Karpas-422 (cell line): ENCODE results near the gene ZNF224. TPM values are rescaled to one million over a fixed set of nuclear protein-coding genes. Genes with fewer than 3 reads are reported as not detected.

Experiments used
- DNase-seq: peaks from one replicate; pipeline ENCODE4 v3.0.0-alpha.2; 2015
- H2AFZ ChIP-seq: fragments of 200-600 bp; sonication (generic); 2 replicates; pipeline ENCODE4 v1.6.1; 2014; ENCODE audit warnings: antibody characterized with exemption, low read length, mixed read lengths
- H3K27ac ChIP-seq: fragments of 200-600 bp; sonication (generic); 2 replicates; pipeline ENCODE4 v1.5.1; 2014; ENCODE audit warnings: mild to moderate bottlenecking, low read length, moderate library complexity
- H3K27me3 ChIP-seq: fragments of 200-600 bp; sonication (generic); 2 replicates; pipeline ENCODE4 v1.6.1; 2014; ENCODE audit warnings: low read length, mixed read lengths
- H3K36me3 ChIP-seq: fragments of 200-600 bp; sonication (generic); 2 replicates; pipeline ENCODE4 v1.6.1; 2014; ENCODE audit warnings: low read length, mixed read lengths; ENCODE audit not compliant: insufficient read depth
- H3K4me1 ChIP-seq: fragments of 200-600 bp; sonication (generic); 2 replicates; pipeline ENCODE4 v1.6.1; 2014; ENCODE audit warnings: mild to moderate bottlenecking, low read length, mixed read lengths
- H3K4me2 ChIP-seq: fragments of 200-600 bp; sonication (generic); 2 replicates; pipeline ENCODE4 v1.6.1; 2014; ENCODE audit warnings: low read length, low read depth, mild to moderate bottlenecking; ENCODE audit not compliant: poor library complexity, severe bottlenecking
- H3K4me3 ChIP-seq: fragments of 200-600 bp; sonication (generic); 2 replicates; pipeline ENCODE4 v1.5.1; 2014; ENCODE audit warnings: mild to moderate bottlenecking, antibody characterized with exemption, low read length, mixed read lengths
- H3K79me2 ChIP-seq: fragments of 200-600 bp; sonication (generic); 2 replicates; pipeline ENCODE4 v1.6.1; 2014; ENCODE audit warnings: mild to moderate bottlenecking, low read length, mixed read lengths
- H3K9ac ChIP-seq: fragments of 200-600 bp; sonication (generic); 2 replicates; pipeline ENCODE4 v1.6.0; 2014; ENCODE audit warnings: low read length
- H3K9me2 ChIP-seq: fragments of 200-600 bp; sonication (generic), shearing (Covaris generic); replicated peaks from 2 replicates; pipeline ENCODE4 v1.6.0; 2014; ENCODE audit warnings: mild to moderate bottlenecking, low read length, moderate library complexity; ENCODE audit not compliant: insufficient read depth
- H3K9me3 ChIP-seq: fragments of 300-700, 200-600 bp; sonication (generic); 2 replicates; pipeline ENCODE4 v1.6.1; 2014; ENCODE audit warnings: low read length, mixed read lengths
- H4K20me1 ChIP-seq: fragments of 200-600 bp; sonication (generic); 2 replicates; pipeline ENCODE4 v1.6.1; 2014; ENCODE audit warnings: mild to moderate bottlenecking, antibody characterized with exemption, low read length, low read depth; ENCODE audit not compliant: insufficient read depth
- small RNA-seq: library from RNA; depleted of rRNA; stranded (forward); fragments of <200 nt; gene quantifications from one replicate; pipeline ENCODE3, GENCODE V24; 2014
- total RNA-seq: library from RNA; depleted of rRNA; stranded (reverse); fragments of >200 nt; shearing (Covaris generic); gene quantifications from 2 replicates; pipeline ENCODE4 v1.2.3, GENCODE V29; 2014; ENCODE audit warnings: low replicate concordance; rRNA removed

Gene ZNF224
- total RNA-seq, 1 experiment from 2014 or later = 56.1 TPM

GRCh38 chr19:44151491-44151890 lies 57.3 kb downstream of the ZNF224 start:
- Histone ChIP-seq H3K4me1 (no peaks in the 10 kb centered on the region), H3K79me2 (no peaks in the 10 kb centered on the region), H3K36me3 (peaks cover 19% of the 10 kb centered on the region), H3K27ac (no peak overlapping the region), H3K4me3 (no peak overlapping the region), H3K4me2 (no peak overlapping the region), H2AFZ (no peak overlapping the region), H3K9me3 (peaks cover 7% of the 10 kb centered on the region), H3K9me2 (no peaks in the 10 kb centered on the region), H3K27me3 (no peaks in the 10 kb centered on the region), H4K20me1 (no peaks in the 10 kb centered on the region), H3K9ac (no peak overlapping the region)
- no peak for DNase-seq

DNA sequence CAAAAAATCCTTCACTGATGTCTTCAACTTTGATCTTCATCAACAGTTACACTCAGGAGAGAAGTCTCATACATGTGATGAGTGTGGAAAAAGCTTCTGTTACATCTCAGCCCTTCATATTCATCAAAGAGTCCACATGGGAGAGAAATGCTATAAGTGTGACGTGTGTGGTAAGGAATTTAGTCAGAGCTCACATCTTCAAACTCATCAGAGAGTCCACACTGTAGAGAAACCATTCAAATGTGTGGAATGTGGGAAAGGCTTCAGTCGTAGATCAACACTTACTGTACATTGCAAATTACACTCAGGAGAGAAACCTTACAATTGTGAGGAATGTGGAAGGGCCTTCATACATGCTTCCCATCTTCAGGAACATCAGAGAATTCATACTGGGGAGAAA lies 62.3 kb downstream of the ZNF224 start:
- no peak overlapping the region for H2AFZ ChIP-seq
- H3K4me3 ChIP-seq = no peak overlapping the region
- no peak overlapping the region for H3K27ac ChIP-seq
- no peaks in the 10 kb centered on the region for H4K20me1 ChIP-seq
- H3K4me1 ChIP-seq = no peaks in the 10 kb centered on the region
- no peak overlapping the region for H3K9ac ChIP-seq
- no peaks in the 10 kb centered on the region for H3K27me3 ChIP-seq
- no peak overlapping the region for H3K4me2 ChIP-seq
- DNase-seq = no peak
- peaks cover 27% of the 10 kb centered on the region for H3K36me3 ChIP-seq
- H3K9me2 ChIP-seq = no peaks in the 10 kb centered on the region
- H3K9me3 ChIP-seq = peaks cover 28% of the 10 kb centered on the region
- H3K79me2 ChIP-seq = no peaks in the 10 kb centered on the region

Small RNAs within 50 kb of the gene (small RNA-seq; reads per million reads assigned to genes)
- gene RNU6-902P = not detected

Other genes starting within 250 kb of the ZNF224 start
- 0.22 and 2.6 TPM in 2 replicates for gene ZNF404, start 210.4 kb upstream of the ZNF224 start, total RNA-seq
- gene ZNF45, start 159.1 kb upstream of the ZNF224 start, total RNA-seq = 17.5 and 21.7 TPM in 2 replicates
- gene ZNF221, start 143.1 kb upstream of the ZNF224 start, total RNA-seq = 0.19 TPM in 1 of 2 replicates, not detected in the other
- gene ZNF155, start 110.2 kb upstream of the ZNF224 start, total RNA-seq = not detected in 2 replicates
- 2.9 and 4.3 TPM in 2 replicates for gene ZNF230, start 91.4 kb upstream of the ZNF224 start, total RNA-seq
- 1.6 and 1.7 TPM in 2 replicates for gene ZNF222, start 69.0 kb upstream of the ZNF224 start, total RNA-seq
- 0.65 TPM in 1 of 2 replicates, not detected in the other for gene ZNF223, start 42.3 kb upstream of the ZNF224 start, total RNA-seq
- gene ZNF284, start 22.2 kb upstream of the ZNF224 start, total RNA-seq = not detected in 2 replicates
- gene ZNF225, start 19.0 kb downstream of the ZNF224 start, total RNA-seq = 5.1 and 5.2 TPM in 2 replicates
- 2.0 and 3.0 TPM in 2 replicates for gene ZNF234, start 47.2 kb downstream of the ZNF224 start, total RNA-seq
- gene ZNF226, start 70.7 kb downstream of the ZNF224 start, total RNA-seq = 10.7 and 26.6 TPM in 2 replicates
- gene ZNF227, start 118.2 kb downstream of the ZNF224 start, total RNA-seq = 28.4 and 29.5 TPM in 2 replicates
- gene ZNF233, start 165.5 kb downstream of the ZNF224 start, total RNA-seq = 1.9 and 5.8 TPM in 2 replicates
- 2.8 and 11.1 TPM in 2 replicates for gene ZNF235, start 210.7 kb downstream of the ZNF224 start, total RNA-seq